HG03108 (cell line): Measurements from ENCODE around the gene USP22.
"Not testable (repeated sequence)": the region's sequence is repeated elsewhere in the genome, so short reads cannot be mapped to it uniquely, and the experiment has no call there.

ENCODE experiments used
- ATAC-seq: cut with Tn5 transposase; IDR thresholded peaks from one replicate; pipeline ENCODE4 v1.9.1; 2021; ENCODE audit warnings: moderate library complexity; ENCODE audit not compliant: unreplicated experiment

Gene USP22

GRCh38 chr17:20989991-20990855 is 52.6 kb downstream of the USP22 start:
- no peak for ATAC-seq

GRCh38 chr17:20989481-20989880 is 53.3 kb downstream of the USP22 start:
- ATAC-seq: no peak

- ATAC-seq: no peak
Observed at GRCh38 chr17:20988896-20989295, 53.9 kb downstream of the USP22 start.

GRCh38 chr17:20988001-20988636 is 54.7 kb downstream of the USP22 start:
- no peak for ATAC-seq

GRCh38 chr17:20987511-20987910 is 55.3 kb downstream of the USP22 start:
- no peak for ATAC-seq

GRCh38 chr17:20986767-20987510 is 55.9 kb downstream of the USP22 start:
- no peak for ATAC-seq

GRCh38 chr17:20983359-20983637 is 59.5 kb downstream of the USP22 start:
- no peak for ATAC-seq

GRCh38 chr17:20982589-20983358 is 60.0 kb downstream of the USP22 start:
- ATAC-seq: no peak

GRCh38 chr17:20981046-20981920 is 61.5 kb downstream of the USP22 start:
- ATAC-seq: no peak

GRCh38 chr17:20979792-20980083 is 63.1 kb downstream of the USP22 start:
- ATAC-seq: no peak

- ATAC-seq: not testable (repeated sequence)
Observed at GRCh38 chr17:20979007-20979791, 63.6 kb downstream of the USP22 start.

- not testable (repeated sequence) for ATAC-seq
Observed at GRCh38 chr17:20977609-20978253, 65.1 kb downstream of the USP22 start.

- ATAC-seq: no peak
Observed at GRCh38 chr17:20975566-20975965, 67.2 kb downstream of the USP22 start.

GRCh38 chr17:20970329-20970728 is 72.5 kb downstream of the USP22 start:
- no peak for ATAC-seq

- ATAC-seq: no peak
Observed at GRCh38 chr17:20968913-20969616, 73.7 kb downstream of the USP22 start.

GRCh38 chr17:20967776-20968175 is 75.0 kb downstream of the USP22 start:
- no peak for ATAC-seq

GRCh38 chr17:20966870-20967269 is 75.9 kb downstream of the USP22 start:
- ATAC-seq: no peak

GRCh38 chr17:20965492-20965891 is 77.3 kb downstream of the USP22 start:
- no peak for ATAC-seq
